GM18505 (cell line): Measurements from ENCODE around the gene TRAK2.
"Not testable (repeated sequence)": the region's sequence is repeated elsewhere in the genome, so short reads cannot be mapped to it uniquely, and the experiment has no call there.

Experiments used
- ATAC-seq: cut with Tn5 transposase; IDR thresholded peaks from one replicate; pipeline ENCODE4 v1.9.1; 2021; ENCODE audit not compliant: unreplicated experiment
- POLR2A ChIP-seq: IDR thresholded peaks from 4 replicates; pipeline ENCODE4 v1.6.1; 2011; ENCODE audit warnings: borderline replicate concordance; ENCODE audit not compliant: insufficient read depth, insufficient read length; ENCODE audit errors: extremely low read depth

TRAK2 gene

GRCh38 chr2:201451292-201452057 lies at the start of gene TRAK2, which contains the start of gene STRADB:
TSS of gene TRAK2 (minus strand) at chr2:201451458. CDS start at chr2:201420507, 30,951 bp downstream.
TSS of gene STRADB (plus strand) at chr2:201451740. CDS start at chr2:201454841, 3,101 bp downstream.
- ATAC-seq: peak; percentile 95
- peak; percentile 95 for TF ChIP-seq POLR2A

DNA sequence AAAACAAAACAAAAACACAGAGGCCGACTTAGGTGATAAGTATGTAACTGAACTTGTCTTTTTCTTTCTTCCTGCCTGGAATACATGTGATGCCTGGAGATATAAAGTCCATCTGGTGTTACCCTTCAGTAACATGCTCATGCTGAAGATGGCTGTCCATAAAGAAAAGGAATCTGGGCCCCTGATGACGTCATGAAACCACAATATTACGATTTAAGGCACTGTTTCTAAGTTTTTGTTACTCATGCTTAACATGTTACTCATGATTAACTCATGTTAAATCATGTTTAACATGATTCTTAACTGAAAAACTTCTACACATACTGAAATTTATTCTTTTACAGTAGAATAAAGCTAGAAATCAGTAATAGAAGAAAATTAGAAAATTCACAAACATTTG lies 49.3 kb upstream of the TRAK2 start:
- ATAC-seq: no peak
- no peak for TF ChIP-seq POLR2A

DNA sequence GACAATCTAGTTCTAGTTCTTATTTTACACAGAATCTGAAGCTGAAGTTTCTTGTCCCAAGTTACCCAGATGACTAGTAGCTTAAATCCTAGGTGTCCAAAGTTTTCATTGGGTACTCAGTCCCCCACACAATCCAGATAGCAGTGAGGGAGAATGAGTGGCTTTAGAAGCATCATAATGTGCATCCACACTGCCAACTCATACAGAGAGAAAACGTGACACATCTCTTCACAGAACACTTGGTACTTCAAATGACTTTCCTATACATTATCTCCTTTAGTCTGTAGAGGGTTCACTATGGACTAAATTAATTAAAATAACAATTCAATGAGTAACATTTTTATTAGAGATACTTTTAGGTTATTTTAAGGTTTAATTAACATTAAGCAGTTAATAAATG lies 45.5 kb upstream of the TRAK2 start:
- ATAC-seq: no peak
- TF ChIP-seq POLR2A: no peak

DNA sequence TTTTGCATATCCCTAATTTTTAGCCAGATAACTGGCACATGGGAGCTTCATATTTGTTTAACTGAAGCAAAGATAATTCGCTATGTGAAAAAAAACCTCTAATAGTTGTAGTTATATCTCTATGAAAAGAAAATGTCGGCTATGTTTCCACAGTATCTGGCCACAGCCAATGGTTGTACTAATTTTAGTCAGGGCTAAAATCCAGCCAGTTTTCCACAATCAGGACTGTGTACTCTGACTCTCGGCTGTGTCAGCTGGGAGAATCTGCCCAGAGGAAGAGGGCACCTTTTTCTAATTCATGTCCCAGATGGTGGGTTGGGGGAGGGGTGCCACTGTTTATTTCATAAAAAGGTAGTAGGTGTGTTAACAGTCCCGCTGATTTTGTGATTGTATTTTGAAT lies 39.0 kb upstream of the TRAK2 start:
- no peak for TF ChIP-seq POLR2A

GRCh38 chr2:201484805-201485204 lies 33.5 kb upstream of the TRAK2 start:
- no peak for TF ChIP-seq POLR2A
- no peak for ATAC-seq

More for the DNA sequence above, 39.0 kb upstream of the TRAK2 start:
- ATAC-seq: no peak

DNA sequence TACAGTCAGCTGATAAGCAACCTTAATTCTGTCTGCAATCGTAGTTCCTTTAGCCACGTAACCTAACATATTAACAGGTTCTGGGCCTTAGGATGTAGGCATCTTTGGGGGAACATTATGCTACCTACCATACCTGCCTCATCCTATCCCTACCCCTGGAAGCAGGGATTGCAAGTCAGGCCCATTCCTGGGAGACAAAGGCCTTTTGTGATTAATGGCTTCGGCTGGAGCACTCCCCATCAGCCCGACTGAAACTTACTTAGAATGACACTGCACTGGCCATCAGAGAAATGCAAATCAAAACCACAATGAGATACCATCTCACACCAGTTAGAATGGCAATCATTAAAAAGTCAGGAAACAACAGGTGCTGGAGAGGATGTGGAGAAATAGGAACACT lies 32.5 kb upstream of the TRAK2 start:
- ATAC-seq: not testable (repeated sequence)

DNA sequence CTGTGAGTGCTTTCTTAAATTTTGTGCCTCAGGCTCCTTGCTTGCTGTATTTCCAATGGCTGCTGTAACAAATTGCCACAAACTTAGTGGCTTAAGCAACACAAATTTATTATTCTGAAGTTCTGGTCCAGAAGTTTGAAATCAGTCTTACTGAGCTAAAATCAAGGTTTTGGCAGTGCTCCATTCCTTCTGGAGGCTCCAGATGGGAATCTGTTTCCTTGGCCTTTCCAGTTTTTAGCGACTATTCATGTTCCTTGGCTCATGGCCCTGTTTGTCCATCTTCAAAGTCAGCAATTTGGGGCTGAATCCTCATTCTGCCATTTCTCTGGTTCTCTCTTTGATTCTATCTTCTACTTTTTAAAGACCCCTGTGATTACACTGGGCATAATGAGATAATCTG lies 32.1 kb upstream of the TRAK2 start:
- TF ChIP-seq POLR2A: no peak
- no peak for ATAC-seq

DNA sequence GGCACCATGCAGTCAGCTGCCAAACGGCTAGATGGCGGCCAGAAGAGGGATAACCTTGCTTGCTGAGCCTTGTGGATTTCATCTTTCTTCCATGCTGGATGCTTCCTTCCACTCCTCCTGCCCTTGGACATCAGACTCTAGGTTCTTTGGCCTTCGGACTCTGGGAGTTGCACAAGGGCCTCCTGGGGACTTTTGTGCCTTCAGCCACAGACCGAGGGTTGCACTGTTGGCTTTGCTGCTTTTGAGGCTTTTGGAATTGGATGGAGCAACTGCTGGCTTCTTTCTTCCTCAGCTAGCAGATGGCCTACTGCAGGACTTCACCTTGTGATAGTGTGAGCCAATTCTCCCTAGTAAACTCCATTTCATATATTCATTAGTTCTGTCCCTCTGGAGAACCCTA lies 31.3 kb upstream of the TRAK2 start:
- no peak for ATAC-seq
- no peak for TF ChIP-seq POLR2A

DNA sequence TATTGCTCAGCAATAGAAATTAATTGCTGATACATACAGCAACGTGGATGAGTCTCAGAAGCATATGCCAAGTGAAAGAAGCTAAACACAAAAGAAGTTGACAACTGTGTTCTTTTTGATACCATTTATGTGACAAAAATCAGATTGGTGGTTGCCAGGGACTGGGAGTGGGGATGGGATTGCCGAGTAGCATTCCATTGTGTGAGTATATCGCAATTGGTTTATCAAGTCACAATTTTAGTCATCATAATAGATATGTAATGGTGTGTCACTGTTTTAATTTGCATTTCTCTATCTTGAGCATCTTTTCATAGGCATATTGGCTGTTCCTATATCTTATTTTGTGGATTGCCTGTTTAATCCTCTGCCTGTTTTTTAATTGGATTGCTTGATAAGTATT lies 21.2 kb upstream of the TRAK2 start:
- TF ChIP-seq POLR2A: no peak
- ATAC-seq: no peak

DNA sequence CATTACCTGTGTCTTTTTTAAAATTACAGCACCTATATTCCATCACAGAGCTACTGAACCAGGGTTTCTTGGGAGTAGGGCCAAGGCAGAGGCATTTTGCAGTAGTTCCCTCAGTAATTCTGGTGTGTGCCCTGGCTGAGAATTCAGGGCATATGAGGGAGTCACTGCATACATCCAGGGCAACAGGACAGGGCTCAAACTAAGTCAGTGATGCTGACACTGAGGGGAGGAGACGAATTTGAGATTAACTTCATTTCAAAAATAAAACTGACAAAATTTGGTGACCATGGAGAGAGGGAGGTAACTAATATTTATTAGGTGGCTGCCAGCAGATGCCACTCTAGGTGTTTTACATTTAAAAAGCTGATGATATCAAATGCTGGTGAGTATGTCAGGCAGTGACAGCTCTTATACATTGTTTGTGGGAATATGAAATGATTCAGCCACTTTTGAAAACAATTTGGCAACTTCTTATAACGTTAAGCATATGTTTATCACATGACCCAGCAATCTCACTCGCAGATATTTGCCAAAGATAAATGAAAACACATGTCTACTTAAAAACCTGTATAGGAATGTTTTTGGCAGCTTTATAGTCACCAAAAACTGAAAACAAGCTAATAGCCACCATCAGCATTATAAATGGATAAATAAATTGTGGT lies 20.6 kb upstream of the TRAK2 start:
- no peak for ATAC-seq
- TF ChIP-seq POLR2A: no peak

- no peak for TF ChIP-seq POLR2A
- ATAC-seq: no peak
These were observed 19.8 kb upstream of the TRAK2 start for GRCh38 chr2:201470821-201471731.

DNA sequence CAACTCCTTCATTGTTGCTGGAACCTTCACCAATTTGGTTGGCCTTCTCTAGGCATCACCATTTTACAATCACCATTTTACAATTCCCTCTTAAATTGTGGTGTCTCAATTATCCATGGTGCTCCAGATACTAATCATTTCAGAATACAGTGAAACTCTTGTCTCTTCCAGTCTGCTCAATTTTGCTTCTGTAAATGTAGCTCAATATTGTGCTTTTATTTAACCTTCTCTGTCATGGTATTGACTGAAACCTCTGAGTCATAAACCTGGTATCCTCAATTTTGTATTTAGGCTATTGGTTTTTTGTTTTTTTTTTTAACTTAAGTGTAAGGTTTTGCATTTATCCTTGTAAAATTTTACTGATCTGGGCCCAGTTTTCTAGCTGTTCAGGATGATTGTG lies 16.4 kb upstream of the TRAK2 start:
- ATAC-seq: no peak
- no peak for TF ChIP-seq POLR2A

DNA sequence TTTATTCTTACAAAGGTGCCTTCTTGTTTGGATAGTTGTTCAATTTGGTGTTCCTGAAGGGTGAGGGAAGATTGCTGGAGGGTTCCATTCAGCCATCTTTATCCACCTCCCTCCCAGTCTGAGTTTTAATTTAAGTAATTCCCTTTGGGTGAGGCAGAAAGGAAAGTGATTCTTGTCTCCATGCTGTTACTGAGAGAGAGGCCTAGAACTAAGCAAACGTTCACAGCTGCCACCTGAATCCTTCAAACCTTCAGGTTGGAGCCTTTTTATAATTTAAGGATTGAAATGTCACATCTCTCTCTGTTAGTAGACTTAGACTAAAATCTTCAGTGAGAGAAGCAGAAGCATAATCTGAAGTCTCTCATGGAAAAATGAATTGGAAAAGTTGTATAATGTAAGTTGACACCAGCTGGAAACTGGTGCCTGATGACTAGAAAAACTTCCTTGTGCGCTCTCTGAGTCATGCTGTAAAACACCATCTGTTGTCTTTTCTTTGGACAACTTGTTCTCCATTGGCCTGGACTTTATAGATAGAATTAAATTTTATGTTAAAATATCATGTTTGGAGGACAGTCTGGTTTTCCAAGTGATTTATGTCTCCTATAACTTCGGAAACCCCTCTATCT lies 14.9 kb upstream of the TRAK2 start:
- no peak for ATAC-seq
- TF ChIP-seq POLR2A: no peak
